HL-60/S4 treated with phorbol 12-myristate 13-acetate at 8.2 ng/mL for 4 days and 3 days (cell line): ENCODE results near the gene RBM34.

Source experiments
- in situ Hi-C: fragments of 300-500 bp; cut with MboI; formaldehyde crosslinking; loops from 2 replicates; pipeline ENCODE4 v1.15.0; 2022; ENCODE audit warnings: low sequenced_read_pairs

RBM34 gene

GRCh38 chr1:235122348-235122747 is 38.7 kb downstream of the RBM34 start:
- in situ Hi-C loops, result no loop called here

- in situ Hi-C loops, result no loop called here
Measured at GRCh38 chr1:235113183-235113917, 47.7 kb downstream of the RBM34 start.

DNA sequence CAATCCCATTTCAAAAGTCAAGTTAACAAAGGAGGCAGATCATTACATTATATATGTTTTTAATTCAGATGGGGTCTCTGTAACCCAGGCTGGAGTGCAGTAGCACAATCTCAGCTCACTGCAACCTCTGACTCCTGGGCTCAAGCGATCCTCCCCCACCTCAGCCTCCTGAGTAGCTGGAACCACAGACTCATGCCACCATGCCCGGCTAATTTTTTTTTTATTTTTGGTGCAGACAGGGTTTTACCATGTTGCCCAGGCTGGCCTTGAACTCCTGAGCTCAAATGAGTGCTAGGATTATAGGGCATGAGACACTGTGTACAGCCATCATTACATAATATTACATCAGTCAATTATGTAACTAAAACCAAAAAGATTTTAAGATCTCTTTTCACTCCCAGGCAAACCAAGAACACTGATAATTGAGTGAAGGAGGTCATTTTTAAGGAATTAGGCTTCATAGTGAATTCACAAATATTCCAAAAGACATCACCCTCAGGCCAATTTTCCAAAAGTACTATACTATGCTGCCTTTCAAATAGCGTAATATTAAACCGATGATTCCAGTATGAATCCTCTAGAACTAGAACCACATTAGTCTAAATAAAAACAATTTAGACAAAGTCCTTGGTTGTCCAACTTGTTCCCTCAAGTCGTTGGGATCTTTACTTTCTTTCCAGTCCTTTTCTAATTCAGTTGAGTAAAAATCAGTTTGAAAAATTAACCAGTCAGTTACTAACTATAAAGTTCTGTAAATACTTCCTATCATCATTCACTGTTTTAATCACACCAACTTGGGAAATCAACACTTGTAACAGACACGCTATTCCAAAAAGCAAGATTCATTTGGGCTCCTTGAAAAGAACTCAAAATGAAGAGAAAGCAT is 48.5 kb downstream of the RBM34 start:
- in situ Hi-C loops, result no loop called here

- in situ Hi-C loops, result no loop called here
Measured at GRCh38 chr1:235111107-235111506, 49.9 kb downstream of the RBM34 start.

DNA sequence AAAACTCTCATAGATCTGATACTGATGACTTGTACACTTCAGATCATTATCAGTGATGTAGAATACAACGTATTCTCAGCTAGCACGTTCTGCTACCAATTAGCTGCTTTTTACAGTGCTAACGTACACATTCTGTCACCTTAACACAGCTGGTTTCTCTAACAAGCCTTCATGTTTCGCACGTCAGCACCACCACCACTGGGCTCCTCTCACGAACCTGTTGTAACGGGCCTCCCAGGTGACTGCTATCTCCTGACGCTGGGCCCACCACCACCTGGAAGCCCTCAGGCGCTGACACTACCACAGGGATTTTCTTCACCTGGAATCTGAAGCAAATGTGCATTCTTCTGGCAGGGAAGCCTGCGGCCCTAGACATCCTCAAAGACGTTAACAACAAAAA is 52.2 kb downstream of the RBM34 start:
- in situ Hi-C loops, result no loop called here

DNA sequence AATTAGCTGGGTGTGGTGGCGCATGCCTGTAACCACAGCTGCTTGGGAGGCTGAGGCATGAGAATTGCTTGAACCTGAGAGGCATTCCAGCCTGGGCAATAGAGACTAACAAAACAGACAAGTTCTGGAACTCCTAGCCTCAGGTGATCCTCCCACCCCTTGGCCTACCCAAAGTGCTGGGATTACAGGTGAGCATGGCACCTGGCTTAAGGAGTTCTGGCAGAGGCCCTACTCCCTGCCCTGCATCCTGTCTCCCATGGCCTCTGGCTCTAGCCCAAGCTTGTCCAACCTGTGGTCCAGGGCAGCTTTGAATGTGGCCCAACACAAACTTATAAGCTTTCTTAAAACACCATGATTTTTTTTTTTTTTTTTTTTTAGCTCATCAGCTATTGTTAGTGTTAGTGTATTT is 52.9 kb downstream of the RBM34 start:
- in situ Hi-C loops, result no loop called here

- in situ Hi-C loops, result no loop called here
Measured at GRCh38 chr1:235107368-235108184, 53.5 kb downstream of the RBM34 start.

DNA sequence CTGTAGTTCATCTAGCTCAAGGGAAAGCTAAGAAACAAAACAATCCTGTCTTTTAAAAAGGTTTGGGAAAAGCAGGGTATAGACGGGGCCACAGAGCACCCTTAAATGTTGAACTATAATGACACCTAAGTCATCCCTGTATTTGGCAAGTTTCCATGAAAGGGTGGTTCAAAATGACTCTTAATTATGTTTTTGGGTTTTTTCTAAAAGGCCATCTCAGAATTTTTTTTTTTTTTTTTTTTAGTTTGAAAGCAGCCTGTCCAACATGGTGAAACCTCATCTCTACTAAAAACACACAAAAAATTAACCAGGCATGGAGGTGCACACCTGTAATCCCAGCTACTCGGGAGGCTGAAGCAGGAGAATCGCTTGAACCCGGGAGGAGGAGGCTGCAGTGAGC is 54.6 kb downstream of the RBM34 start:
- in situ Hi-C loops, result no loop called here

DNA sequence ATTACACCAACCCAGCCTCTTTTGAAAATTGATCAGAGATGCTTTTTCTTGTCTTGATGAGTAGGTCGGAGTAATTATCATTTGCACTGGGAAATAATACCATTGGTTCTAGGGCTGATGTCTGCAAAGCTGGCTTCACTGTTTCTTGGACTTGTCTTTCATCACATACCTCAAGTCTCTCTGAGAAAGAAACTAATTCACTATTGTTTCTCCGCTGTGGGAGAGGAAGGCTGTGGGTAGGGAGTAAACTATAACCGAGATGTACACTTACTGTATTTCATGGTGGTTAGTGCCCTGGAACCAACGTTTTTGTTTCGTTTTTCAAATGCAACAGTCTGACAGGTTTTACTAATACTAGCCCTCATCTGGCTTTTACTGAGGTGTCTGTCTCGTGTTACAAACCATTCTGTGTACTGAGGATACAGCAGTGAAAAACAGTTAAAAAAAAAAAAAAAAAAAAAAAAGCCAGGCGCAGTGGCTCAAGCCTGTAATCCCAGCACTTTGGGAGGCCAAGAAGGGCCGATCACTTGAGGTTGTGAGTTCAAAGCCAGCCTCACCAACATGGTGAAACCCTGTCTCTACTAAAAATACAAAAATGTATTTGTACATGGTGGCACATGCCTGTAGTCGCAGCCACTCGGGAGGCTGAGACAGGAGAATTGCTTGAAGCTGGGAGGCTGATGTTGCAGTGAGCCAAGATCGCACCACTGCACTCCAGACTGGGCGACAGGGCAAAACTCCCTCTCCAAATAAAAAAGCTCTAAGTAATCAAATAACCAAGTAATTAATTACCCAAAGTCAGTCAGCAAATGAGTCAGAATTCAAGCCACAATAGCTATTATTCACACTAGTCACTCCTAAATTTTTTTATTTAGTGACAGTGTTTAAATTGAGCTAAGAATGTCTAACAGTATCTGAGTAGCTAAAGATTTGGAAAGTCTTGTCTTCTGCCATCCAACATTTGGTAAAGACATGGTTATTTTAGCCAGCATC is 55.7 kb downstream of the RBM34 start:
- in situ Hi-C loops, result no loop called here

DNA sequence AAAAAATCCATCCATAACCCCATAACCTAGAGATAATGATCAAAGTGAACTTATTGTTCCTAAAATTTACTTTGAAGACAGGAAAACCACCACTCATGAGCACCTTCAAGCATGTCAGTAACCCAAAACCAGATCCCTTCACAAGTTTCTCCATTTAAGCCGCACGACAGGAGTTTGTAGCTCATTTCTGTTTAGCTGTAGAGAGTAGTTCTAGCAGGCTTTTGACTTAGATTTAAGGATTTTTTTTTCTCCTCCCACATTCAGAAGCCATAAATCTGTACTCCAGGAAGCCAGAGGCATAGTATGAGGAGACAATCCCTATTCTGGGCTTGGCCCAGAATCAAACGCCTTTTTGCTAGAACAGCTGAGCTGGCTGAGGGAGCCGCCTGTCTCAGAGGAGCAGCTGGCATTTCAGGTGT is 58.0 kb downstream of the RBM34 start:
- in situ Hi-C loops, result no loop called here

DNA sequence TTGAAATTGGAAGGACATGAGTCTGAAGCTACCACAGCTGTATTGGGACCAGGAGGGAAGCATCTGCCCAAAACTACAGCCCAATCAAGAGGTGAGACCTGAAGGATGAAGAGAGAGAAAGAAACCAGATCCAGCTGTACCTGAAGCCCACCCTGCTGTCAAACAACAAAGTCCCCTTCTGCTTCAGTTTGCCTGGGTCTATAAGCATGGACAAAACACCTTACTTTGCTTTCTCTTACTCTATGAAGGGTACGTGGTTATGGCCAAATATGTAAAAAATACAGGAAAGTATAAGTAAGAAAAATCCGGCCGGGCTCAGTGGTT is 58.8 kb downstream of the RBM34 start:
- in situ Hi-C loops, result no loop called here

GRCh38 chr1:235101558-235102258 is 59.3 kb downstream of the RBM34 start:
- in situ Hi-C loops, result no loop called here

GRCh38 chr1:235100194-235100772 is 60.8 kb downstream of the RBM34 start:
- in situ Hi-C loops, result no loop called here

DNA sequence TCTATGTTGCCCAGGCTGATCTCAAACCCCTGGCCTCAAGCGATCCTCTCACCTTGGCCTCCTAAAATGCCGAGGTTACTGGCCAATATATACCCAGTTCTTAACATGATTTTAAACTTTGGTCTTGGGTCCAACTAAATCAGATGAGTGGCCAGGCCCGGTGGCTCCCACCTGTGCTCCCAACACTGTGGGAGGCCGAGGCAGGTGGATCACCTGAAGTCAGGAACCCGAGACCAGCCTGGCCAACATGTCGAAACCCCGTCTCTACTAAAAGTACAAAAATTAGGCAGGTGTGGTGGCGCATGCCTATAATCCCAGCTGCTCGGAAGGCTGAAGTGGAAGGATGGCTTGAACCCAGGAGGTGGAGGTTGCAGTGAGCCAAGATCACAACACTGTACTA is 62.1 kb downstream of the RBM34 start:
- in situ Hi-C loops, result loop anchor here (25.0 kb wide), 1 partner anchor 337 kb away; no protein-coding TSS in a partner anchor

DNA sequence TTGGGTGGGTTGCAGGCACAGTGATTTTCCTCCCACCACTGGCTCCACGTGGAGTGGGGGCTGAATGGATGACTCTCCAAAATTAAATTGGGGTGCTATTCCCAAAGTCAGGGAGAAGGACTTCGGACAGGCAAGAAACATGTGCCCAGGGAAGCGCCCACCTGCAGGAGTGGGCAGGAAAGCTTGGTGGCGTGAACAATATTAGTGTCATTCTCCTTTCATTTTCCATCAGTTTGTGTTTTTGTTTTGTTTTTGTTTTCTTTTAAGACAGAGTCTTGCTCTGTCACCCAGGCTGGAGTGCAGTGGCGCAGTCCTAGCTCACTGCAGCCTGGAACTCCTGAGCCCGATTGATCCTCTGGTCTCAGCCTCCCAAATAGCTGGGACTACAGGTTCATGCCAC is 62.5 kb downstream of the RBM34 start:
- in situ Hi-C loops, result loop anchor here (25.0 kb wide), 1 partner anchor 336 kb away; no protein-coding TSS in a partner anchor

DNA sequence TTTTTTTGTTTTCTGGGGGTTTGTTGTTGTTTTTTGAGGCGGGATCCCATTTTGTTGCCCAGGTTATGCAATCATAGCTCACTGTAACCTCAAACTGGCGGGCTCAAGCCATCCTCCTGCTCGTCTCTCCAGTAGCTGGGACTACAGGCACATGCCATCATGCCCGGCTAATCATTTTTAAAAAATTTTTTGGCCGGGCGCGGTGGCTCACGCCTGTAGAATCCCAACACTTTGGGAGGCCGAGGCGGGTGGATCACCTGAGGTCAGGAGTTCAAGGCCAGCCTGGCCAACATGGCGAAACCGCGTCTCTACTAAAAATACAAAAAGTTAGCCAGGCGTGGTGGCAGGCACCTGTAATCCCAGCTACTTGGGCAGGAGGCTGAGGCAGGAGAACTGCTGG is 63.5 kb downstream of the RBM34 start:
- in situ Hi-C loops, result loop anchor here (25.0 kb wide), 1 partner anchor 335 kb away; no protein-coding TSS in a partner anchor

GRCh38 chr1:235095938-235096562 is 65.0 kb downstream of the RBM34 start:
- in situ Hi-C loops, result loop anchor here (25.0 kb wide), 1 partner anchor 334 kb away; no protein-coding TSS in a partner anchor
